ENCODE measurements around the gene COL8A2. TPM values are rescaled to one million over a fixed set of nuclear protein-coding genes. Genes with fewer than 3 reads are reported as not detected.
A peak's percentile ranks its signal among the peaks of the same experiment; 100 is the strongest.

COL8A2 gene
- total RNA-seq, 1 donor from 2014 or later = 3.2 TPM

- no peak for DNase-seq (ENCODE audit: low read depth)
These were observed 32.7 kb downstream of the COL8A2 start for GRCh38 chr1:36092166-36092797.

- DNase-seq (ENCODE audit: low read depth) = no peak
These were observed 33.3 kb downstream of the COL8A2 start for GRCh38 chr1:36091698-36092097.

GRCh38 chr1:36091141-36091540 lies 33.9 kb downstream of the COL8A2 start:
- DNase-seq (ENCODE audit: low read depth) = no peak

- peak; percentile 29 for DNase-seq (ENCODE audit: low read depth)
These were observed 35.5 kb downstream of the COL8A2 start for GRCh38 chr1:36089393-36090121.

GRCh38 chr1:36088577-36089392 lies 36.2 kb downstream of the COL8A2 start, which contains the start of gene ADPRS:
ADPRS (plus strand) TSS chr1:36088892; CDS start chr1:36088905, 13 bp downstream.
- DNase-seq (ENCODE audit: low read depth) = peak; percentile 88

GRCh38 chr1:36088265-36088576 lies 36.8 kb downstream of the COL8A2 start:
- DNase-seq (ENCODE audit: low read depth) = no peak

GRCh38 chr1:36087233-36088123 lies 37.5 kb downstream of the COL8A2 start:
- DNase-seq (ENCODE audit: low read depth) = no peak

- no peak for DNase-seq (ENCODE audit: low read depth)
These were observed 38.3 kb downstream of the COL8A2 start for GRCh38 chr1:36086529-36087232.

GRCh38 chr1:36085686-36086526 lies 39.1 kb downstream of the COL8A2 start:
- no peak for DNase-seq (ENCODE audit: low read depth)

- DNase-seq (ENCODE audit: low read depth) = no peak
These were observed 39.9 kb downstream of the COL8A2 start for GRCh38 chr1:36085126-36085525.

- no peak for DNase-seq (ENCODE audit: low read depth)
These were observed 40.4 kb downstream of the COL8A2 start for GRCh38 chr1:36084497-36085115.

- no peak for DNase-seq (ENCODE audit: low read depth)
These were observed 41.2 kb downstream of the COL8A2 start, which contains the start of gene TEKT2 for GRCh38 chr1:36083635-36084496. TEKT2 (plus strand) TSS chr1:36084094; CDS start chr1:36084922, 828 bp downstream.

- no peak for DNase-seq (ENCODE audit: low read depth)
These were observed 41.8 kb downstream of the COL8A2 start for GRCh38 chr1:36083219-36083618.

GRCh38 chr1:36081926-36082485 lies 43.0 kb downstream of the COL8A2 start:
- no peak for DNase-seq (ENCODE audit: low read depth)

GRCh38 chr1:36080801-36081200 lies 44.2 kb downstream of the COL8A2 start:
- DNase-seq (ENCODE audit: low read depth) = no peak

GRCh38 chr1:36080236-36080635 lies 44.8 kb downstream of the COL8A2 start:
- no peak for DNase-seq (ENCODE audit: low read depth)

GRCh38 chr1:36076979-36077573 lies 47.9 kb downstream of the COL8A2 start:
- no peak for DNase-seq (ENCODE audit: low read depth)

Measured in myocyte (in vitro differentiated cells).